Measurements from ENCODE around the gene HPS3.

HPS3 gene

DNA sequence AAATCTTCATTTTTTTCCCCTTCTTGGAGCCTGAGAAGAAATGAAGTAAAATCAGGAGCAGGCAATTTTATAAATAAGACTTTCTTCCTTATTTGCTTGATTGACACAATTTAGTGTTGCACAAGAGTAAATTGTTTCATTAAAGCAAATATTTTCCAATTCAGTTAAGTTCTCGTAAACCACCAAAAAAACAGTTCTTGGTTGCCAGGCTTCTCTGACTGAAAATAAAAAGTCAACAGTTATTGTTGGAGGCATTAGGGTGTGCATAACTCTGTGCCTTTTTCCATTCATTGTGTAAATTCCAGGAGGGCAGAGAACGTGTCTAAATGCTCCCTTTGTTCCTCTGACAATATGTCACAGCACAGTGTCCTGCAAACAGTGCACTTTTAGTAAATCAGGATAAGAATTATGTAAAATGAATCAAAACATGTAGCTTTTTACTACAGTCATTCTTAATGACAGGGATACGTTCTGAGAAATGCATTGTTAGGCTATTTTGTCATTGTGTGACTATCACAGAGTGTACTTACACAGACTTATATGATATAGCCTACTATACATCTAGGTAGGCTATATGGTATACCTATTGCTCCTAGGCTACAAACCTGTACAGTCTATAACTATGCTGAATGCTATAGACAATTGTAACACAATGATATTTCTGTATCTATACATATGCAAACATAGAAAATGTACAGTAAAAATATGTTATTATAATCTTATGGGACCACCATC, 92.5 kb downstream of the HPS3 start, which contains the start of gene CP:
Gene CP (minus strand): TSS at position 47 of the 735 bp plus-strand sequence. CDS start 37 bp downstream, at position 10.
- 86% methylated on average over 1 of the region's 3 CpGs for WGBS (ENCODE audit: insufficient coverage)
- Histone ChIP-seq H3K27me3 (replicated peaks in 2 of 5; ENCODE audit: control insufficient read depth in 4 of 5, insufficient read depth in 5 of 5, low read length in 4 of 5) (no peaks in the 10 kb centered on the region), H3K4me1 (ENCODE audit: control extremely low read depth in 1 of 4, control insufficient read depth in 4 of 4, insufficient read depth in 4 of 4, low read length in 3 of 4) (peaks cover 0 to 24% (median 17%) of the 10 kb centered on the region in 4 experiments), H3K36me3 (ENCODE audit: control insufficient read depth in 4 of 4, insufficient read depth in 4 of 4, low read length in 3 of 4) (no peaks in the 10 kb centered on the region), H3K9me3 (ENCODE audit: control extremely low read depth in 1 of 5, control insufficient read depth in 4 of 5, insufficient read depth in 2 of 5, low read depth in 1 of 5, low read length in 4 of 5) (no peaks in the 10 kb centered on the region), H3K4me3 (ENCODE audit: control insufficient read depth in 1 of 7, extremely low read depth in 1 of 7, insufficient read depth in 4 of 7, low read depth in 2 of 7, low read length in 6 of 7) (peak within 1 kb of the TSS in 2 of 7 experiments; percentile 14 to 50), H3K27ac (ENCODE audit: insufficient read depth in 1 of 2, low read depth in 1 of 2, low read length in 2 of 2, poor library complexity in 1 of 2, severe bottlenecking in 2 of 2) (no peak within 1 kb of the TSS)
- no peak for DNase-seq
- CTCF ChIA-PET = interaction anchor here (1.4 kb wide), 1 partner anchor 9 kb away, joined by 3 read pairs; no protein-coding TSS in a partner anchor
- POLR2A ChIA-PET = no interaction called here
